HG03108 (cell line): Measurements from ENCODE around the gene BTBD10.
"Not testable (repeated sequence)": the region's sequence is repeated elsewhere in the genome, so short reads cannot be mapped to it uniquely, and the experiment has no call there.

Source experiments
- ATAC-seq: cut with Tn5 transposase; IDR thresholded peaks from one replicate; pipeline ENCODE4 v1.9.1; 2021; ENCODE audit warnings: moderate library complexity; ENCODE audit not compliant: unreplicated experiment

BTBD10 gene

GRCh38 chr11:13445588-13445987 lies 17.4 kb downstream of the BTBD10 start:
- no peak for ATAC-seq

- ATAC-seq = no peak
Observed at GRCh38 chr11:13440100-13440855, 22.7 kb downstream of the BTBD10 start.

GRCh38 chr11:13438291-13438690 lies 24.7 kb downstream of the BTBD10 start:
- ATAC-seq = no peak

GRCh38 chr11:13436836-13437235 lies 26.2 kb downstream of the BTBD10 start:
- not testable (repeated sequence) for ATAC-seq

GRCh38 chr11:13434247-13435205 lies 28.5 kb downstream of the BTBD10 start:
- no peak for ATAC-seq

GRCh38 chr11:13433437-13433836 lies 29.6 kb downstream of the BTBD10 start:
- ATAC-seq = no peak

- ATAC-seq = no peak
Observed at GRCh38 chr11:13429836-13430235, 33.2 kb downstream of the BTBD10 start.

GRCh38 chr11:13429288-13429687 lies 33.7 kb downstream of the BTBD10 start:
- no peak for ATAC-seq

GRCh38 chr11:13427440-13427839 lies 35.6 kb downstream of the BTBD10 start:
- ATAC-seq = no peak

GRCh38 chr11:13423372-13423771 lies 39.6 kb downstream of the BTBD10 start:
- no peak for ATAC-seq

- no peak for ATAC-seq
Observed at GRCh38 chr11:13421561-13421960, 41.5 kb downstream of the BTBD10 start.

GRCh38 chr11:13415201-13415600 lies 47.8 kb downstream of the BTBD10 start:
- ATAC-seq = no peak

GRCh38 chr11:13405220-13405619 lies 57.8 kb downstream of the BTBD10 start:
- ATAC-seq = no peak

- not testable (repeated sequence) for ATAC-seq
Observed at GRCh38 chr11:13398335-13398734, 64.7 kb downstream of the BTBD10 start.

GRCh38 chr11:13391217-13391616 lies 71.8 kb downstream of the BTBD10 start:
- ATAC-seq = no peak

- ATAC-seq = no peak
Observed at GRCh38 chr11:13388741-13389140, 74.3 kb downstream of the BTBD10 start.

- ATAC-seq = no peak
Observed at GRCh38 chr11:13386567-13386966, 76.5 kb downstream of the BTBD10 start.

- ATAC-seq = no peak
Observed at GRCh38 chr11:13384908-13385640, 77.9 kb downstream of the BTBD10 start.

- ATAC-seq = no peak
Observed at GRCh38 chr11:13382751-13383150, 80.3 kb downstream of the BTBD10 start.

GRCh38 chr11:13380731-13381130 lies 82.3 kb downstream of the BTBD10 start:
- ATAC-seq = no peak

GRCh38 chr11:13378316-13378715 lies 84.7 kb downstream of the BTBD10 start:
- ATAC-seq = no peak
